ENCODE measurements around the gene ADAMTS20. TPM values are rescaled to one million over a fixed set of nuclear protein-coding genes. Genes with fewer than 3 reads are reported as not detected.

ADAMTS20 gene
- total and polyA plus RNA-seq, 2 donors (not counting 3 experiments of a cell fraction or from before 2014, with no cell fraction given): not detected

GRCh38 chr12:43428088-43428600, 123.9 kb downstream of the ADAMTS20 start:
- no peak for FAIRE-seq
- intact Hi-C loops (cut with micrococcal nuclease): no loop called here

GRCh38 chr12:43425361-43425760, 126.6 kb downstream of the ADAMTS20 start:
- Histone ChIP-seq H3K9me1 (replicated peaks; ENCODE audit: control insufficient read depth, extremely low read depth, insufficient read depth, low read length) (no peaks in the 10 kb centered on the region), H3K4me3 (replicated peaks in 1 of 3; ENCODE audit: insufficient read depth in 1 of 3, low read depth in 1 of 3, low read length in 3 of 3) (no peak overlapping the region), H3K79me2 (ENCODE audit: control insufficient read depth, insufficient read depth, low read length) (no peaks in the 10 kb centered on the region), H3K4me1 (ENCODE audit: control insufficient read depth, extremely low read depth, insufficient read depth, low read length) (no peaks in the 10 kb centered on the region), H3K27ac (ENCODE audit: insufficient read depth, low read depth, low read length) (no peak overlapping the region), H3K27me3 (ENCODE audit: control insufficient read depth in 2 of 2, insufficient read depth in 2 of 2, low read length in 2 of 2) (no peaks in the 10 kb centered on the region), H3K36me3 (ENCODE audit: control insufficient read depth in 2 of 2, extremely low read depth in 1 of 2, insufficient read depth in 2 of 2, low read length in 2 of 2) (no peaks in the 10 kb centered on the region), H3K4me2 (ENCODE audit: insufficient read depth, low read length) (no peak overlapping the region), H2AFZ (ENCODE audit: low read depth, low read length) (no peak overlapping the region), H3K9ac (replicated peaks; ENCODE audit: extremely low read depth, insufficient read depth, low read length) (no peak overlapping the region), H4K20me1 (replicated peaks; ENCODE audit: control insufficient read depth, extremely low read depth, insufficient read depth, low read length) (no peaks in the 10 kb centered on the region), H3K9me3 (replicated peaks; ENCODE audit: control insufficient read depth, insufficient read depth, low read length) (no peaks in the 10 kb centered on the region)
- POLR2A ChIA-PET: no interaction called here
- no peak for FAIRE-seq
- TF ChIP-seq CTCF (IDR thresholded peaks at IDR 0.05; ENCODE audit: extremely low read depth in 1 of 2, insufficient read depth in 1 of 2, low read depth in 1 of 2, low read length in 2 of 2): no peak
- no peak for TF ChIP-seq GATA2 (IDR thresholded peaks at IDR 0.05; ENCODE audit: insufficient read depth, insufficient read length, low read depth, low read length)
- intact Hi-C loops (cut with micrococcal nuclease): no loop called here
- no peak for DNase-seq (ENCODE audit: low read depth, low spot score)
- CTCF ChIA-PET: interaction anchor here (1.2 kb wide), 1 partner anchor 20 kb away, joined by 3 read pairs; no protein-coding TSS in a partner anchor
- BruUV-seq (replicated peaks): no TSS peak
- dilution Hi-C loops (cut with MboI; ENCODE audit: extremely low pct_ligation_motif_present, low sequenced_read_pairs): no loop called here

More at GRCh38 chr12:43428088-43428600, 123.9 kb downstream of the ADAMTS20 start:
- no peak overlapping the region for H3K4me3 ChIP-seq (replicated peaks in 1 of 3; ENCODE audit: insufficient read depth in 1 of 3, low read depth in 1 of 3, low read length in 3 of 3)
- H2AFZ ChIP-seq (ENCODE audit: low read depth, low read length): no peak overlapping the region
- no peaks in the 10 kb centered on the region for H3K9me1 ChIP-seq (replicated peaks; ENCODE audit: control insufficient read depth, extremely low read depth, insufficient read depth, low read length)
- no peak overlapping the region for H3K27ac ChIP-seq (ENCODE audit: insufficient read depth, low read depth, low read length)
- dilution Hi-C loops (cut with MboI; ENCODE audit: extremely low pct_ligation_motif_present, low sequenced_read_pairs): no loop called here
- CTCF ChIA-PET: interaction anchor here (4.4 kb wide), 1 partner anchor 16 kb away, joined by 23 read pairs; no protein-coding TSS in a partner anchor
- DNase-seq (ENCODE audit: low read depth, low spot score): no peak
- no peaks in the 10 kb centered on the region for H3K79me2 ChIP-seq (ENCODE audit: control insufficient read depth, insufficient read depth, low read length)
- no peaks in the 10 kb centered on the region for H3K36me3 ChIP-seq (ENCODE audit: control insufficient read depth in 2 of 2, extremely low read depth in 1 of 2, insufficient read depth in 2 of 2, low read length in 2 of 2)
- no TSS peak for BruUV-seq (replicated peaks)
- POLR2A ChIA-PET: no interaction called here
- no peaks in the 10 kb centered on the region for H3K9me3 ChIP-seq (replicated peaks; ENCODE audit: control insufficient read depth, insufficient read depth, low read length)
- no peaks in the 10 kb centered on the region for H3K4me1 ChIP-seq (ENCODE audit: control insufficient read depth, extremely low read depth, insufficient read depth, low read length)
- no peak overlapping the region for H3K4me2 ChIP-seq (ENCODE audit: insufficient read depth, low read length)
- H4K20me1 ChIP-seq (replicated peaks; ENCODE audit: control insufficient read depth, extremely low read depth, insufficient read depth, low read length): no peaks in the 10 kb centered on the region
- no peaks in the 10 kb centered on the region for H3K27me3 ChIP-seq (ENCODE audit: control insufficient read depth in 2 of 2, insufficient read depth in 2 of 2, low read length in 2 of 2)
- TF ChIP-seq MYC (IDR thresholded peaks at IDR 0.05; ENCODE audit: low read depth, low read length) (no peak), GATA2 (IDR thresholded peaks at IDR 0.05; ENCODE audit: insufficient read depth, insufficient read length, low read depth, low read length) (no peak), MAX (IDR thresholded peaks at IDR 0.05; ENCODE audit: insufficient read depth, insufficient read length) (no peak), JUN (IDR thresholded peaks at IDR 0.05; ENCODE audit: borderline replicate concordance, insufficient read depth, insufficient read length, low read depth) (no peak), POLR2A (IDR thresholded peaks at IDR 0.05; ENCODE audit: low read depth, low read length) (no peak), POLR2AphosphoS5 (IDR thresholded peaks at IDR 0.05; ENCODE audit: insufficient read depth, low read depth, low read length) (no peak), FOS (IDR thresholded peaks at IDR 0.05; ENCODE audit: borderline replicate concordance, insufficient read depth, low read length) (no peak), EZH2 (IDR thresholded peaks at IDR 0.05; ENCODE audit: borderline replicate concordance, low read depth, low read length, severe bottlenecking) (no peak)
- no peak overlapping the region for H3K9ac ChIP-seq (replicated peaks; ENCODE audit: extremely low read depth, insufficient read depth, low read length)
